DOHH2 (cell line): ENCODE data around the gene CMSS1.

Experiments
- H3F3A ChIP-seq: fragments of 200-600 bp; sonication (generic), shearing (Covaris generic); 2 replicates; pipeline ENCODE4 v1.6.0; 2016; ENCODE audit warnings: antibody characterized with exemption, mild to moderate bottlenecking; ENCODE audit not compliant: control insufficient read depth, insufficient read depth
- H3K27ac ChIP-seq: fragments of 200-600 bp; sonication (generic); 2 replicates; pipeline ENCODE4 v1.5.1; 2014; ENCODE audit warnings: low read depth, mild to moderate bottlenecking, low read length, moderate library complexity
- H3K27me3 ChIP-seq: fragments of 200-600 bp; sonication (generic); 2 replicates; pipeline ENCODE4 v1.6.1; 2014; ENCODE audit warnings: mild to moderate bottlenecking, low read length, mixed read lengths; ENCODE audit not compliant: control insufficient read depth
- H3K36me3 ChIP-seq: fragments of 200-600 bp; sonication (generic); 2 replicates; pipeline ENCODE4 v1.6.1; 2014; ENCODE audit warnings: mild to moderate bottlenecking, low read length, moderate library complexity, mixed read lengths; ENCODE audit not compliant: control insufficient read depth
- H3K4me1 ChIP-seq: fragments of 200-600 bp; sonication (generic); 2 replicates; pipeline ENCODE4 v1.6.1; 2014; ENCODE audit warnings: mild to moderate bottlenecking, low read length, mixed read lengths; ENCODE audit not compliant: control insufficient read depth
- H3K4me2 ChIP-seq: fragments of 200-600 bp; sonication (generic); 2 replicates; pipeline ENCODE4 v1.6.0; 2014; ENCODE audit warnings: mild to moderate bottlenecking, low read length, moderate library complexity
- H3K4me3 ChIP-seq: fragments of 200-600 bp; sonication (generic); 2 replicates; pipeline ENCODE4 v1.5.1; 2014; ENCODE audit warnings: mild to moderate bottlenecking, low read length, mixed read lengths
- H3K79me2 ChIP-seq: fragments of 200-600 bp; sonication (generic); 2 replicates; pipeline ENCODE4 v1.6.1; 2014; ENCODE audit warnings: mild to moderate bottlenecking, low read length, mixed read lengths; ENCODE audit not compliant: control insufficient read depth
- H3K9me2 ChIP-seq: fragments of 200-600 bp; sonication (generic); replicated peaks from 2 replicates; pipeline ENCODE4 v1.6.1; 2014; ENCODE audit warnings: mild to moderate bottlenecking, low read length, mixed read lengths; ENCODE audit not compliant: control insufficient read depth
- H3K9me3 ChIP-seq: fragments of 200-600 bp; sonication (generic); 2 replicates; pipeline ENCODE4 v1.6.1; 2014; ENCODE audit warnings: antibody characterized with exemption, low read length, mixed read lengths; ENCODE audit not compliant: control insufficient read depth, insufficient read depth
- H4K20me1 ChIP-seq: fragments of 200-600 bp; sonication (generic); 2 replicates; pipeline ENCODE4 v1.6.0; 2014; ENCODE audit warnings: low read depth, mild to moderate bottlenecking, antibody characterized with exemption, low read length, moderate library complexity; ENCODE audit not compliant: control insufficient read depth, insufficient read depth
- EZH2phosphoT487 ChIP-seq: fragments of 200-600 bp; sonication (generic); IDR thresholded peaks from 2 replicates; pipeline ENCODE4 v1.6.1; 2017; ENCODE audit warnings: borderline replicate concordance, mild to moderate bottlenecking, antibody characterized with exemption, low read length, moderate library complexity, mixed read lengths
- TF ChIP-seq, protein P1 (sequence below): fragments of 200-600 bp; sonication (generic); IDR thresholded peaks from one replicate; pipeline ENCODE4 v1.5.1; 2014; ENCODE audit warnings: antibody characterized with exemption, mild to moderate bottlenecking, low read depth, low read length; ENCODE audit not compliant: poor library complexity, severe bottlenecking

The CMSS1 gene

DNA sequence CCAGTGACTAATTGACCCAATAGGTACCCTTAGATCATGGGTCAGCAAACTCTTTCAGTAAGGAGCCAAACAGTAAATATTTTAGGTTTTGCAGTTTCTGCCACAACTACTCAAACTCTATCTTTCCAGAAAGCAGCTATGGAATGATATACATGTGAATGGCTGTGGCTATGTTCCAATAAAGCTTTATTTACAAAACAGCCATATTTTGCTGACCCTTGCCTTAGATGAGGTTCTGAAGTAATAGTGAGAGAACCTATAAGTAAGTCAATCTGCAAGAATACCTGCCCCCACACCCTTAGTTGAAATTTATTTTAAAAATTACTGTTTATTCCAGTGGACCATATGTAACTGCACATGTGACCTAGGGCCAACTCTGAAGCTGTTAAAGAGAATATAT, 134.0 kb downstream of the CMSS1 start:
- Histone ChIP-seq H3K4me2 (no peak overlapping the region), H3K9me3 (no peaks in the 10 kb centered on the region), H3K4me3 (no peak overlapping the region), H3K9me2 (no peaks in the 10 kb centered on the region), H3K27ac (no peak overlapping the region), H3K79me2 (no peaks in the 10 kb centered on the region), H3K27me3 (no peaks in the 10 kb centered on the region), H3F3A (no peaks in the 10 kb centered on the region), H3K4me1 (no peaks in the 10 kb centered on the region), H3K36me3 (no peaks in the 10 kb centered on the region), H4K20me1 (no peaks in the 10 kb centered on the region)
- TF ChIP-seq EZH2phosphoT487: no peak
- TF ChIP-seq, protein P1, sequence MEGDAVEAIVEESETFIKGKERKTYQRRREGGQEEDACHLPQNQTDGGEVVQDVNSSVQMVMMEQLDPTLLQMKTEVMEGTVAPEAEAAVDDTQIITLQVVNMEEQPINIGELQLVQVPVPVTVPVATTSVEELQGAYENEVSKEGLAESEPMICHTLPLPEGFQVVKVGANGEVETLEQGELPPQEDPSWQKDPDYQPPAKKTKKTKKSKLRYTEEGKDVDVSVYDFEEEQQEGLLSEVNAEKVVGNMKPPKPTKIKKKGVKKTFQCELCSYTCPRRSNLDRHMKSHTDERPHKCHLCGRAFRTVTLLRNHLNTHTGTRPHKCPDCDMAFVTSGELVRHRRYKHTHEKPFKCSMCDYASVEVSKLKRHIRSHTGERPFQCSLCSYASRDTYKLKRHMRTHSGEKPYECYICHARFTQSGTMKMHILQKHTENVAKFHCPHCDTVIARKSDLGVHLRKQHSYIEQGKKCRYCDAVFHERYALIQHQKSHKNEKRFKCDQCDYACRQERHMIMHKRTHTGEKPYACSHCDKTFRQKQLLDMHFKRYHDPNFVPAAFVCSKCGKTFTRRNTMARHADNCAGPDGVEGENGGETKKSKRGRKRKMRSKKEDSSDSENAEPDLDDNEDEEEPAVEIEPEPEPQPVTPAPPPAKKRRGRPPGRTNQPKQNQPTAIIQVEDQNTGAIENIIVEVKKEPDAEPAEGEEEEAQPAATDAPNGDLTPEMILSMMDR: no peak

DNA sequence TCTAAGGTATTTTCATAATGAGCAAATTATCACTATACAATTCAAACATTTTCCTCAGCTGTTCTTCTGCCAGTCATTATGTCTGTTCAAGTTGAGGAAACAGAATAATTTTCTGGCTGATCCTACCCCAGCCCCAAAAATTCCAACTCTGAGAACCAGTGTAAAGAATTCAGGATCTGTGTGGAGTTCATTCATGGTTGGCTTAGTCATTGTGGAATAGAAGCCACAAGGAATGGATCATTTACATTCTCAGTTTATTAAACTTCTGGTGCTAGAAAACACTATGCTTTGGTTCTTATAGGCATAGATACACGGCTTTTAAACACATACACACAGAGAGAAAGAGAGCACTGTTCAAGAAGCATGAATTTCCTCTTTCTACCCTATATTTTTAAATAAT, 134.6 kb downstream of the CMSS1 start:
- Histone ChIP-seq H3K9me3 (no peaks in the 10 kb centered on the region), H3K79me2 (no peaks in the 10 kb centered on the region), H3K27ac (no peak overlapping the region), H3K9me2 (no peaks in the 10 kb centered on the region), H3K27me3 (no peaks in the 10 kb centered on the region), H3K4me1 (no peaks in the 10 kb centered on the region), H3K4me2 (no peak overlapping the region), H3F3A (no peaks in the 10 kb centered on the region), H4K20me1 (no peaks in the 10 kb centered on the region), H3K4me3 (no peak overlapping the region), H3K36me3 (no peaks in the 10 kb centered on the region)
- TF ChIP-seq EZH2phosphoT487: no peak
- TF ChIP-seq, protein P1: no peak

DNA sequence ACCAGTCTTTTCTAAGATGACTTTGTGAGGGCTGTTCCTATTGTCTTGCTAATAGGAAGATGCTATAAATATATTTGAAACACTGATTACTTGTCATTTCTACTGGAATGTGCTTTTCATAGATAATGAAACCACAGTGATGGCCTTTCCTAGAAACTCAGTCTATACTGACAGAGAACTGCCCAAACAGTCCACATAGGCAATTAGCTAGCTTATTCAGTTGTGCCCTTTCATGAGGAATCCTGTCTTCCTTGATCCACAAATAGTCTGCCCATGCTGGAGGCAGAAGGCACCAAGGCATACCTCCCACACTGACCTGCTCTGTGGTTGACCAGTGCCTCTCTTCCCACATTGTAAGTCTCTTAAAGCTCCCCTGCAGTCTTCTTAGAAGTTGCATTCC, 135.9 kb downstream of the CMSS1 start:
- no peaks in the 10 kb centered on the region for H3F3A ChIP-seq
- no peak overlapping the region for H3K4me3 ChIP-seq
- H3K27ac ChIP-seq: no peak overlapping the region
- no peaks in the 10 kb centered on the region for H3K9me3 ChIP-seq
- 0 out of 2 replicates have a peak, but pooled peaks cover 3% of the 10 kb centered on the region for H4K20me1 ChIP-seq
- H3K27me3 ChIP-seq: no peaks in the 10 kb centered on the region
- H3K36me3 ChIP-seq: no peaks in the 10 kb centered on the region
- no peaks in the 10 kb centered on the region for H3K9me2 ChIP-seq
- TF ChIP-seq EZH2phosphoT487: no peak
- TF ChIP-seq, protein P1: no peak
- H3K4me2 ChIP-seq: no peak overlapping the region
- H3K4me1 ChIP-seq: no peaks in the 10 kb centered on the region
- H3K79me2 ChIP-seq: no peaks in the 10 kb centered on the region
